Measurements from ENCODE around the gene POPDC2. TPM values are rescaled to one million over a fixed set of nuclear protein-coding genes. Genes with fewer than 3 reads are reported as not detected.

Gene POPDC2
- total and polyA plus RNA-seq, 10 of the 15 experiments (the other 5 are each of a cell fraction or from before 2014, with no cell fraction given) = 1.8 to 12.7 (median 3.5) TPM

DNA sequence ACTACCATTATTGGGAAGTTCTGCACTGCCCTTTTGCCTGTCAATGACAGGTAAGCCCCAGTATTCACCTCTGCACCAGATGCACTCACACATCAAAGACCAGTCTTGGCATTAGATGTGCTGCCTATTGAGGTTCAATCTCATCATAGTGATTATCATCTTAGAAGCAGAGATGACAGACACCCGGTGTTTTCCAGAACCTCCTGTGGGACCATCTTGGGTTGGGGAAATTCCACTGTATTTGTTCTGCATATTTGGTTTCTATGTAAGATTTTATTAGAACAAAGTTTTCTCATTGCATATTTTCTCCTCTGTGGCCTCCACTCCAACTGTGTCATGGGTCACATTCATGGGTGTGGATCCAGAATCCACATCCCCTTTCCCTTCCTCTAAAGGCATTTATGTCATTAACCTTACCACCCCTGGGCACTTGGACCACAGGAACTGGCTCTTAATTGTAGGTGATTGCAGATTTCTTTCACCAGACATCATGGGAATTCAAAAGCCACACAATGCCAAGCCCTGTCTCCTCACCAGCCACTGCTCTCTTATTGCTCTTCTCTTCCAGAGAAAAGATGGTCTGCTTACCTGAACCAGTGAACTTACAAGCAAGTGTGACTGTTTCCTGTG is 31.5 kb downstream of the POPDC2 start (continued):
- TF ChIP-seq, protein P1, sequence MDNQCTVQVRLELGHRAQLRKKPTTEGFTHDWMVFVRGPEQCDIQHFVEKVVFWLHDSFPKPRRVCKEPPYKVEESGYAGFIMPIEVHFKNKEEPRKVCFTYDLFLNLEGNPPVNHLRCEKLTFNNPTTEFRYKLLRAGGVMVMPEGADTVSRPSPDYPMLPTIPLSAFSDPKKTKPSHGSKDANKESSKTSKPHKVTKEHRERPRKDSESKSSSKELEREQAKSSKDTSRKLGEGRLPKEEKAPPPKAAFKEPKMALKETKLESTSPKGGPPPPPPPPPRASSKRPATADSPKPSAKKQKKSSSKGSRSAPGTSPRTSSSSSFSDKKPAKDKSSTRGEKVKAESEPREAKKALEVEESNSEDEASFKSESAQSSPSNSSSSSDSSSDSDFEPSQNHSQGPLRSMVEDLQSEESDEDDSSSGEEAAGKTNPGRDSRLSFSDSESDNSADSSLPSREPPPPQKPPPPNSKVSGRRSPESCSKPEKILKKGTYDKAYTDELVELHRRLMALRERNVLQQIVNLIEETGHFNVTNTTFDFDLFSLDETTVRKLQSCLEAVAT (IDR thresholded peaks at IDR 0.05) = no peak
- TF ChIP-seq POU2F2 (IDR thresholded peaks at IDR 0.05; ENCODE audit: borderline replicate concordance, low read depth, low read length) = 0 out of 3 replicates have a peak, but pooled peaks have one; percentile 21
- TF ChIP-seq CBX3 (IDR thresholded peaks at IDR 0.05; ENCODE audit: borderline replicate concordance, low read depth) = no peak
- TF ChIP-seq MTA3 (IDR thresholded peaks at IDR 0.05; ENCODE audit: borderline replicate concordance, low read length) = no peak
- TF ChIP-seq IKZF1 (conservative IDR thresholded peaks at IDR 0.05) = peak; percentile 78
- peak; percentile 16; the same call in 1 of the 2 replicates for TF ChIP-seq SPI1 (IDR thresholded peaks at IDR 0.05; ENCODE audit: borderline replicate concordance, insufficient read depth, low read depth, low read length)
- TF ChIP-seq, protein P2, sequence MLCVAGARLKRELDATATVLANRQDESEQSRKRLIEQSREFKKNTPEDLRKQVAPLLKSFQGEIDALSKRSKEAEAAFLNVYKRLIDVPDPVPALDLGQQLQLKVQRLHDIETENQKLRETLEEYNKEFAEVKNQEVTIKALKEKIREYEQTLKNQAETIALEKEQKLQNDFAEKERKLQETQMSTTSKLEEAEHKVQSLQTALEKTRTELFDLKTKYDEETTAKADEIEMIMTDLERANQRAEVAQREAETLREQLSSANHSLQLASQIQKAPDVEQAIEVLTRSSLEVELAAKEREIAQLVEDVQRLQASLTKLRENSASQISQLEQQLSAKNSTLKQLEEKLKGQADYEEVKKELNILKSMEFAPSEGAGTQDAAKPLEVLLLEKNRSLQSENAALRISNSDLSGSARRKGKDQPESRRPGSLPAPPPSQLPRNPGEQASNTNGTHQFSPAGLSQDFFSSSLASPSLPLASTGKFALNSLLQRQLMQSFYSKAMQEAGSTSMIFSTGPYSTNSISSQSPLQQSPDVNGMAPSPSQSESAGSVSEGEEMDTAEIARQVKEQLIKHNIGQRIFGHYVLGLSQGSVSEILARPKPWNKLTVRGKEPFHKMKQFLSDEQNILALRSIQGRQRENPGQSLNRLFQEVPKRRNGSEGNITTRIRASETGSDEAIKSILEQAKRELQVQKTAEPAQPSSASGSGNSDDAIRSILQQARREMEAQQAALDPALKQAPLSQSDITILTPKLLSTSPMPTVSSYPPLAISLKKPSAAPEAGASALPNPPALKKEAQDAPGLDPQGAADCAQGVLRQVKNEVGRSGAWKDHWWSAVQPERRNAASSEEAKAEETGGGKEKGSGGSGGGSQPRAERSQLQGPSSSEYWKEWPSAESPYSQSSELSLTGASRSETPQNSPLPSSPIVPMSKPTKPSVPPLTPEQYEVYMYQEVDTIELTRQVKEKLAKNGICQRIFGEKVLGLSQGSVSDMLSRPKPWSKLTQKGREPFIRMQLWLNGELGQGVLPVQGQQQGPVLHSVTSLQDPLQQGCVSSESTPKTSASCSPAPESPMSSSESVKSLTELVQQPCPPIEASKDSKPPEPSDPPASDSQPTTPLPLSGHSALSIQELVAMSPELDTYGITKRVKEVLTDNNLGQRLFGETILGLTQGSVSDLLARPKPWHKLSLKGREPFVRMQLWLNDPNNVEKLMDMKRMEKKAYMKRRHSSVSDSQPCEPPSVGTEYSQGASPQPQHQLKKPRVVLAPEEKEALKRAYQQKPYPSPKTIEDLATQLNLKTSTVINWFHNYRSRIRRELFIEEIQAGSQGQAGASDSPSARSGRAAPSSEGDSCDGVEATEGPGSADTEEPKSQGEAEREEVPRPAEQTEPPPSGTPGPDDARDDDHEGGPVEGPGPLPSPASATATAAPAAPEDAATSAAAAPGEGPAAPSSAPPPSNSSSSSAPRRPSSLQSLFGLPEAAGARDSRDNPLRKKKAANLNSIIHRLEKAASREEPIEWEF (IDR thresholded peaks at IDR 0.05; ENCODE audit: insufficient replicate concordance, low read depth, low read length) = no peak
- TF ChIP-seq, protein P3, sequence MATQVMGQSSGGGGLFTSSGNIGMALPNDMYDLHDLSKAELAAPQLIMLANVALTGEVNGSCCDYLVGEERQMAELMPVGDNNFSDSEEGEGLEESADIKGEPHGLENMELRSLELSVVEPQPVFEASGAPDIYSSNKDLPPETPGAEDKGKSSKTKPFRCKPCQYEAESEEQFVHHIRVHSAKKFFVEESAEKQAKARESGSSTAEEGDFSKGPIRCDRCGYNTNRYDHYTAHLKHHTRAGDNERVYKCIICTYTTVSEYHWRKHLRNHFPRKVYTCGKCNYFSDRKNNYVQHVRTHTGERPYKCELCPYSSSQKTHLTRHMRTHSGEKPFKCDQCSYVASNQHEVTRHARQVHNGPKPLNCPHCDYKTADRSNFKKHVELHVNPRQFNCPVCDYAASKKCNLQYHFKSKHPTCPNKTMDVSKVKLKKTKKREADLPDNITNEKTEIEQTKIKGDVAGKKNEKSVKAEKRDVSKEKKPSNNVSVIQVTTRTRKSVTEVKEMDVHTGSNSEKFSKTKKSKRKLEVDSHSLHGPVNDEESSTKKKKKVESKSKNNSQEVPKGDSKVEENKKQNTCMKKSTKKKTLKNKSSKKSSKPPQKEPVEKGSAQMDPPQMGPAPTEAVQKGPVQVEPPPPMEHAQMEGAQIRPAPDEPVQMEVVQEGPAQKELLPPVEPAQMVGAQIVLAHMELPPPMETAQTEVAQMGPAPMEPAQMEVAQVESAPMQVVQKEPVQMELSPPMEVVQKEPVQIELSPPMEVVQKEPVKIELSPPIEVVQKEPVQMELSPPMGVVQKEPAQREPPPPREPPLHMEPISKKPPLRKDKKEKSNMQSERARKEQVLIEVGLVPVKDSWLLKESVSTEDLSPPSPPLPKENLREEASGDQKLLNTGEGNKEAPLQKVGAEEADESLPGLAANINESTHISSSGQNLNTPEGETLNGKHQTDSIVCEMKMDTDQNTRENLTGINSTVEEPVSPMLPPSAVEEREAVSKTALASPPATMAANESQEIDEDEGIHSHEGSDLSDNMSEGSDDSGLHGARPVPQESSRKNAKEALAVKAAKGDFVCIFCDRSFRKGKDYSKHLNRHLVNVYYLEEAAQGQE (IDR thresholded peaks at IDR 0.05; ENCODE audit: low read depth, low read length) = no peak
- TF ChIP-seq, protein P4, sequence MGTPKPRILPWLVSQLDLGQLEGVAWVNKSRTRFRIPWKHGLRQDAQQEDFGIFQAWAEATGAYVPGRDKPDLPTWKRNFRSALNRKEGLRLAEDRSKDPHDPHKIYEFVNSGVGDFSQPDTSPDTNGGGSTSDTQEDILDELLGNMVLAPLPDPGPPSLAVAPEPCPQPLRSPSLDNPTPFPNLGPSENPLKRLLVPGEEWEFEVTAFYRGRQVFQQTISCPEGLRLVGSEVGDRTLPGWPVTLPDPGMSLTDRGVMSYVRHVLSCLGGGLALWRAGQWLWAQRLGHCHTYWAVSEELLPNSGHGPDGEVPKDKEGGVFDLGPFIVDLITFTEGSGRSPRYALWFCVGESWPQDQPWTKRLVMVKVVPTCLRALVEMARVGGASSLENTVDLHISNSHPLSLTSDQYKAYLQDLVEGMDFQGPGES (IDR thresholded peaks at IDR 0.05) = no peak
- no peak for TF ChIP-seq TAF1 (IDR thresholded peaks at IDR 0.05; ENCODE audit: borderline replicate concordance, low read depth, low read length)
- no peak for TF ChIP-seq SMC3 (IDR thresholded peaks at IDR 0.05; ENCODE audit: borderline replicate concordance, low read length)
- TF ChIP-seq ZNF24 (IDR thresholded peaks at IDR 0.05) = no peak
- TF ChIP-seq, protein P5, sequence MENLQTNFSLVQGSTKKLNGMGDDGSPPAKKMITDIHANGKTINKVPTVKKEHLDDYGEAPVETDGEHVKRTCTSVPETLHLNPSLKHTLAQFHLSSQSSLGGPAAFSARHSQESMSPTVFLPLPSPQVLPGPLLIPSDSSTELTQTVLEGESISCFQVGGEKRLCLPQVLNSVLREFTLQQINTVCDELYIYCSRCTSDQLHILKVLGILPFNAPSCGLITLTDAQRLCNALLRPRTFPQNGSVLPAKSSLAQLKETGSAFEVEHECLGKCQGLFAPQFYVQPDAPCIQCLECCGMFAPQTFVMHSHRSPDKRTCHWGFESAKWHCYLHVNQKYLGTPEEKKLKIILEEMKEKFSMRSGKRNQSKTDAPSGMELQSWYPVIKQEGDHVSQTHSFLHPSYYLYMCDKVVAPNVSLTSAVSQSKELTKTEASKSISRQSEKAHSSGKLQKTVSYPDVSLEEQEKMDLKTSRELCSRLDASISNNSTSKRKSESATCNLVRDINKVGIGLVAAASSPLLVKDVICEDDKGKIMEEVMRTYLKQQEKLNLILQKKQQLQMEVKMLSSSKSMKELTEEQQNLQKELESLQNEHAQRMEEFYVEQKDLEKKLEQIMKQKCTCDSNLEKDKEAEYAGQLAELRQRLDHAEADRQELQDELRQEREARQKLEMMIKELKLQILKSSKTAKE (IDR thresholded peaks at IDR 0.05; ENCODE audit: low read depth, poor library complexity, severe bottlenecking) = no peak
